GM04504 (cell line): Measurements from ENCODE around the gene MDN1.

Source experiments
- DNase-seq: peaks from one replicate; pipeline ENCODE4 v3.0.0-alpha.2; 2012; ENCODE audit warnings: low read depth

MDN1 gene

GRCh38 chr6:89693207-89693606 is 126.4 kb downstream of the MDN1 start:
- DNase-seq = no peak

- no peak for DNase-seq
These were observed 127.3 kb downstream of the MDN1 start for GRCh38 chr6:89692256-89692655.

GRCh38 chr6:89690944-89691324 is 128.7 kb downstream of the MDN1 start:
- DNase-seq = no peak

- no peak for DNase-seq
These were observed 129.9 kb downstream of the MDN1 start for GRCh38 chr6:89689732-89690131.

GRCh38 chr6:89688328-89688727 is 131.3 kb downstream of the MDN1 start:
- DNase-seq = no peak

- no peak for DNase-seq
These were observed 134.3 kb downstream of the MDN1 start for GRCh38 chr6:89685311-89685710.

- DNase-seq = no peak
These were observed 136.6 kb downstream of the MDN1 start for GRCh38 chr6:89682991-89683390.

GRCh38 chr6:89681983-89682564 is 137.5 kb downstream of the MDN1 start:
- DNase-seq = no peak

- DNase-seq = no peak
These were observed 139.0 kb downstream of the MDN1 start for GRCh38 chr6:89680551-89680950.

GRCh38 chr6:89680150-89680549 is 139.4 kb downstream of the MDN1 start:
- DNase-seq = no peak

GRCh38 chr6:89679215-89680120 is 140.1 kb downstream of the MDN1 start:
- DNase-seq = no peak

- no peak for DNase-seq
These were observed 141.1 kb downstream of the MDN1 start for GRCh38 chr6:89678531-89678930.

- peak; percentile 15 for DNase-seq
These were observed 143.4 kb downstream of the MDN1 start for GRCh38 chr6:89675949-89676748.

- DNase-seq = no peak
These were observed 148.5 kb downstream of the MDN1 start for GRCh38 chr6:89670935-89671565.

- no peak for DNase-seq
These were observed 150.6 kb downstream of the MDN1 start for GRCh38 chr6:89669002-89669401.

- DNase-seq = peak; percentile 8
These were observed 151.6 kb downstream of the MDN1 start for GRCh38 chr6:89667872-89668556.

GRCh38 chr6:89662659-89663223 is 156.9 kb downstream of the MDN1 start:
- DNase-seq = no peak

- DNase-seq = no peak
These were observed 158.0 kb downstream of the MDN1 start for GRCh38 chr6:89661559-89661958.

- DNase-seq = no peak
These were observed 158.6 kb downstream of the MDN1 start for GRCh38 chr6:89660981-89661380.

GRCh38 chr6:89657445-89658158 is 162.0 kb downstream of the MDN1 start:
- DNase-seq = no peak

- DNase-seq = no peak
These were observed 164.5 kb downstream of the MDN1 start for GRCh38 chr6:89655122-89655521.
